Left colon (tissue), 2 donors: ENCODE measurements around the gene TPCN1. TPM values are rescaled to one million over a fixed set of nuclear protein-coding genes. Genes with fewer than 3 reads are reported as not detected.
A peak's percentile ranks its signal among the peaks of the same experiment; 100 is the strongest.

Experiments
- ATAC-seq: fragments of 200-7000 bp; cut with Tn5 transposase; one replicate; pipeline ENCODE4 v1.9.1; 2020; ENCODE audit warnings: mild to moderate bottlenecking, moderate library complexity
- DNase-seq, 2 donors: peaks; one replicate each; pipeline ENCODE4 v3.0.0-alpha.2; 2020
- intact Hi-C, 2 donors: fragments of 100-400 bp; cut with DNase I in 1 of 2; cut with micrococcal nuclease in 1 of 2; formaldehyde crosslinking; loops; one replicate each; pipeline versions ENCODE4 v1.11.2 to v1.14.0; 2022; cut with DNase I, micrococcal nuclease
- total RNA-seq, 2 donors: library from RNA; stranded (reverse); fragmentation: NEBNext Ultra II Directional; extraction: Animal tissue kit (Norgen Biotek cat#: 25700); gene quantifications; one replicate each; pipeline ENCODE4 v1.2.1, GENCODE V29; 2021
- donor health status: DM: no; HTN: no; CAD: no.
- donor health status: DM: yes; HTN: yes; CAD: no.

The TPCN1 gene
- total RNA-seq, 2 donors from 2014 or later = 84.7 to 96.4 TPM

DNA sequence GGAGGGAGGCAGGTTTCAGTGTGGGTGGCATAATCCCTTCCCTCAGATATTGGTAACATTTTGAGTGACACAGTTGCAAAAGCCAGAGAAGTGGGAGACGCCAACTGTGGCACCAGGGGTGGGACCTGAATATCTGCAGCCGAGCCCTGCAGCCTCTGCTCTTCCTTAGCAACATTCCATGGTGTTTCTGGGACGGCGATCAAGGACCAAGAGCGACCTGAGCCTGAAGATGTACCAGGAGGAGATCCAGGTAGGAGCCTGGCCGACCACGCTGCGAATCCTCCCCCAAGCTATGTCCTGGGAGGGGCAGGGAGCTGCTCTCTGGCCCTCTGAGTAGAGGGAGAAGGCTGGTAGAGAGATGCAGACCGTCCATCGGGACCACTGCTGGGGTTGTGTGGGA is 71.8 kb downstream of the TPCN1 start:
- ATAC-seq (no peak), DNase-seq (no peak)
- intact Hi-C loops = no loop called here

DNA sequence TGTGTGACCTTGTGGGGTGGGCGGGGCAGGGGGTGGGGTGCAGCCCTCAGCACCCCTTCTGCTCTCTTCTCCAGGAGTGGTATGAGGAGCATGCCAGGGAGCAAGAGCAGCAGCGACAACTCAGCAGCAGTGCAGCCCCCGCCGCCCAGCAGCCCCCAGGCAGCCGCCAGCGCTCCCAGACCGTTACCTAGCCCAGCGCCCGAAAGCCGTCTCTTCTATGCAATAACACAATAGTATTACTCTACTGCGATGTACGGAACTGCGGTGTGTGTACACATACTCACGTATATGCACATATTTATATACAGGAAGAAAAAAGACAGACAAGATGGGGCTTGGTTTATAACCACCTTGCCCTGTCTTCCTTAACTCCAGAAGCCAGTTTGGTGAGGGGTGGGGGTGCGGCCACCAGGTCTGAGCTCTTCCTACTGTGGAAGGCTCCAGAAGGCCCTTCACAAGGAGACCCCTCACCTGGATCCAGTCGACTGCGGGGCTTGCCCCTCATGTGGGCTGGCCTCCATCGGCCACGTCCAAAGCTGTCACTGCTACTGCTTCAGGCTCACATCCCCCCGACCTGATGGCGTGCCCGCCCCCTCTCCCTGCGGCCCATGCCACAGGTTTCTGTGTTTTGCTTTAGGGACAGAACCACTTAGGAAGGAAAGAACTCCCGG is 74.8 kb downstream of the TPCN1 start:
- ATAC-seq (no peak), DNase-seq (no peak)
- intact Hi-C loops = no loop called here

DNA sequence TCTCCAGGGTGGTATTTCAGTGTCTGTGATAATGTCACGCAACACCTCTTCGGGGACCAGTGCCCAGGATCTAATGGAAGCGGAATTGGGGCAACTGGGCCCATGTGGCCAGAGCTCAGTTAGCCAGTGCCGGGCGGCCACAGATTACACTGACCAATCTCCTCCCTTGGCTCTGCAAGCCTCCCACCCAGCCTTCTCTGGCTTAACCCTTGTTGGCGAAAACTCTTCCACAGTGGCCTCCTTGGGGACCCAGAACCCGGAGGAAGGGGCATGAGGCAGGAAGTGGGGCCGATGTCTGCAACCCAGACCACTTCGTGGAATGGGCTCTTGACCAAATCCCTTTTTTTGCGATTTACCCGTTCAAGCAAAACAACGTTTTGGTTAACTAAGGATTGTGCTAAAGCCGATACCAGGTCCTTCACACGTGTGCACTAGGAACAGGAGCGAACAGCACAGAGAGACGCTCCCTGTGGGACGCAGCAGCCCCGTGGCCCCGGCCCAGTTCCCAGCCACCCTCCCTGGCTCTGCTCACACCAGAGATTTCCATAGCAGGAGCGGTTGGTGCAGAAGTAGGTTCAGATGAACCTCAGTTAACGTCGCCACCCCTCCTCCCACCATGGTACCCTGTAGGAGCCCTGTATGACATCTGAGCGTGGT is 75.4 kb downstream of the TPCN1 start:
- ATAC-seq (no peak), DNase-seq (no peak)
- intact Hi-C loops = no loop called here

DNA sequence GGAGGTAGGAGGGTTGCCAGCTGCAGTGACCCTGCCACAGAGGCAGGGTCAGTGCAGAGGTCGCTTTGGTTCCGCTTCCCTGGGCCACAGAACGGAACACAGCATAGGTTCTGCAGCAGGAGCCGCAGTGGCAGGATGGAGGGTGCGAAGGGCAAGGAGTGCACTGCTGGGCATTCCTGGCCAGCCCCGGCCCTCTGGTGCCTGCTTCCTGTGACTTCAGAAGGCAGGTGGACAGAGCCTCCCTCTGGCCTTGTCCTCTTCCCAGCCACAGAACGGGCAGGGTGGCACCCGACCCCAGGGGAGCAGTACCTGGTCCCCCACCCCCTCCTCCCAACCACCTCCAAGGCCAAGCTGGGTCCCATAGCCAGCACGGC is 75.9 kb downstream of the TPCN1 start:
- ATAC-seq (peak; percentile 18), DNase-seq (no peak)
- intact Hi-C loops = no loop called here

DNA sequence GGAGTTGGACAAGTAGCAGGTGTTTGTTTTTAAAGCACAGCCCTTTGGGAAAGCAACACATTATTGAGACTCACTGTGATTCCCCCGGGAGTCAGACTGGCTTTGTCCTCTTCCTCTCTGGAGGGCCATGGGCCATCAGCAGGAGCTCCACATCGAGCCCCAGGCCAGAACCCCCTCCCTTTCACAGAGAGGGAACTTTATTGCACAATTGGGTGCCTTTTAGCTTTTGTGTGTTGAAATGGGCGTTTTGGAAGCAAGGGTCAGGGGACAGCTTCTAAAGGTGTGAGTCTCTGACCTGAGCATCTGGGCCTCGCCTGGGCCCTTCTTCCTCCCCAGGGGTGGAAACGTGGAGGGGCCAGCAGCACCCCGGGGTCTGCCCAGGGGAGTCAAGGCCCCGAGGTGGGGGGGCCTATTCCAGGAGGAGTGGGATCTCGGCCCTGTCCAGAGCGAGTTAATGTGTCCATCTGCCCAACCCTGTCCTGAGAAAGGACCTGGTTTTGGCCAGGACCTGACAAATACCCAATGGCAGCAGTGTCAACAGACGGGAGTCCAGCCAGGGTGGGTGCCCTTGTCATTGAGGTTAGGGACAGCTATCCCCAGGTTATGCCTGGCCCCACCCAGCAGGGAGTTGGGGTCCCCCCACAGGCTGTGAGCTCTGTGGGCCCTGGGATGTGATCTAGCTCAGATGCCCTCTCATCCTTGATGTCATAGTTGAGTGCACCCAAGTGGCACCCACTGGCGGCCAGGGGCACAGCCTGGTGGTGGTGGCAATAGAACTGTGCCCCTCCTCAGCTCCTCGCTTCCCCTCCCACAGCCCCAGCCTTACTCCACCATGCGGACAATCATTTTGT is 76.6 kb downstream of the TPCN1 start:
- no peak for DNase-seq
- intact Hi-C loops = no loop called here
- ATAC-seq = no peak

DNA sequence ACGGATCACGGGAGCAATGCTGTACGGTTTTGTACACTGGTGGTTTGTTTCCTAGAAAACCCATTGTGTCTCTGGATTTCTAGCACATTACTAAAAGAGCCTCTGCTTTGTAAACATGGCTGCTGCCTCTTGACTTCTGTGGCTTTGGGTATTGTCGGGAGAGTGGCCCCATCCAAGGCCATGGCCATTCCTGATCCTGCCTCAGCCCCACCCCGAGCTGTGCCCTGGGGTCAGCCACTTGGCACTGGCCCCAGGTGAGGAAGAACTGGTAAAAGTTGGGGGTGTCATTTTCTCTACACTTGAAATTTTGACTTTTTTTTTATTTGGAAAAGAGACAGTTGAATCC is 77.2 kb downstream of the TPCN1 start:
- ATAC-seq = no peak
- DNase-seq = no peak
- intact Hi-C loops = no loop called here

DNA sequence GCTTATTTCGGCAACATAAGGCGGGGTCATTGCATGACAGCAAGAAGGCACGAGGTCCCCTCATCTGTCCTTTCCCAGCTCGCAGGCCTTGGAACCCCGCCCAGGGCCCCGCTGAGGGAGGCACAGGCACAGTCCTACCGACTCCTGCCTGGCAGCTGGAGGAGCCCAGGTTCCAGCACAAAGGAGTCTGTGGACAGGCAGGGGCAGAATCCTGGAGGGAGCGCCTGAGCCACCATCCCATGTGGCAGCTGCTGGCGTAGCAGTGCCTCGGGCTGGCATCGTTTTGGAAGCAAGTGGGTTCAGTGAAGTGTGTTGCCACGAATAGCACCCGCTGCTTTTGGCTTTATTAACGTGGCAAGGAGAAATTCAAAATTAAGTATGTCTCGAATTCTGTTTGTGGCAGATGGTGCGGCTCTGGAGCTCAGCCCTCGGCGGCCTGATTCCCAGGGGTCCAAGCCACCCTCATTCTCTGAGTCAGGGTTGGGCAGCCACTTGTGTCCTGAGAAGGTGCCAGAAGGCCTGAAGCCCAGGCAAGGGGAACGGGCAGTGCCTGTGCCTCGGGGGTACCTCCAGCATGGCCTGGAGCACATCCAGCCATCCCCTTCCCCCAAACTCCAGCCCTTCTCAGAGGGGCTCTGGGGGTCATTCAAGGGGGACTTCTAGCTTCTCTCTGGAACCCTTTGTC is 77.7 kb downstream of the TPCN1 start:
- peak; percentile 13 for ATAC-seq
- intact Hi-C loops = no loop called here

DNA sequence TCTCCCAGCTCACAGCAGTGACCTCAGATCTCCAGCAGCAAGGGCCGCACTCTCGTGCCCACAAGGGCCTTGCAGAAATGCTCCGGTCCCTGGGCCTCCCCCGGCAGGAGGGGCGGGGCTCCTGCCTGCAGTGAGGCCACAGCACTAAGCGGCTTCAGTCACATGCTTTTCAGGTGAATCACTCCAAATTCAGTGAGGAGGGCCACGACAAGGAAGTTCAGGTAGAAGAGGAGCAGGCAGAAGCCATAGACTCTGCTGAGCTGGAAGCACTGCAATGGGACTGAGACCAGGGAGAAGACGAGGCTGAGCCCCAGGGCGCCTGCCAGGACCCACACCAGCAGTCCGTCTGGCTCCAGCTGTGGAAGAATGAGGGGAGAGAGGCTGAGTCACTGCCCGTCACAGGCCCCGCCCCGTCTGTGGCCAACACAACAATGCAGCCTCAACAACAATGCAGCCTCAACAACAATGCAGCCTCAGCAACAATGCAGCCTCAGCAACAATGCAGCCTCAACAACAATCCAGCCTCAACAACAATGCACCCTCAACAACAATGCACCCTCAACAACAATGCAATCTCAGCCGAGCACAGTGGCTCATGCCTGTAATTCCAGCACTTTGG is 78.5 kb downstream of the TPCN1 start:
- DNase-seq (peak in 1 of 2 donors; percentile 30), ATAC-seq (peak; percentile 45)
- intact Hi-C loops = no loop called here

More for the DNA sequence above, 77.7 kb downstream of the TPCN1 start:
- peak in 1 of 2 donors; percentile 28 for DNase-seq

DNA sequence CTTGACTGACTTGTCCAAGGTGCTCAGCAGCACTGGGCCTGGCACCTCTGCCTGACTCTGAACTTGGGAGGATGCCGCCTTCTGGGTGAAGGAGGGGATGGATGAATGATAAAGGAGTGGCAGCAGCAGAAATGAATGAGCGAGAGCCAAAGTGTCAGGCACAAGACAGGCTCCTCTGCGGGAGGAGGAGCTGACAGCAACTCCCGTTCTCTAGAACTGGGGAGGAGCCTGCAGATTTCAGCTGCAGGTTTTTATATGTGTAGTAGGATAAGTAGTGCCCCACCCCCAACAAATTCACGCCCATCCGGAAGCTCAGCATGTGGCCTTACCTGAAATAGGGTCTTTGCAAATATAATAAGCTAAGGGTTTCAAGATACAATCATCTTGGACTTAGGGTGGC is 80.5 kb downstream of the TPCN1 start:
- DNase-seq = no peak
- ATAC-seq = no peak
- intact Hi-C loops = no loop called here

DNA sequence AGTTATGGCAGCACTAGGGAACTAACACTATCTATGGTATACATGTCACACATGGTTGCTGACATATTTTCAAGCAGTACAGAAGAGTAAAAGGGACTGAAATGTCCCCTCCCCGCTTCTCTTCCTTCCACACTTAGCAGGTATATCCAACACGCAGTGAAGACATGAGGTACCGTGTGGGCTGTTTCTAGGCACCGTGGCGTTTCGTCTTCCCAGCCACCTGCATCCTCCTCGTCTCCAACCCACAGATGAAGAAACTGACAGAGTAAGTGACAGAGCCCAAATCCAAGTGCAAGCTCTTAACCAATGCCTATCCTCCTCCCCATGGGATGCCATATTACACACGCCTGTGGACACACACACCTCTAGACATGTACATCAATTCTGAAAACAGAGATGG is 81.2 kb downstream of the TPCN1 start:
- DNase-seq = no peak
- intact Hi-C loops = no loop called here

DNA sequence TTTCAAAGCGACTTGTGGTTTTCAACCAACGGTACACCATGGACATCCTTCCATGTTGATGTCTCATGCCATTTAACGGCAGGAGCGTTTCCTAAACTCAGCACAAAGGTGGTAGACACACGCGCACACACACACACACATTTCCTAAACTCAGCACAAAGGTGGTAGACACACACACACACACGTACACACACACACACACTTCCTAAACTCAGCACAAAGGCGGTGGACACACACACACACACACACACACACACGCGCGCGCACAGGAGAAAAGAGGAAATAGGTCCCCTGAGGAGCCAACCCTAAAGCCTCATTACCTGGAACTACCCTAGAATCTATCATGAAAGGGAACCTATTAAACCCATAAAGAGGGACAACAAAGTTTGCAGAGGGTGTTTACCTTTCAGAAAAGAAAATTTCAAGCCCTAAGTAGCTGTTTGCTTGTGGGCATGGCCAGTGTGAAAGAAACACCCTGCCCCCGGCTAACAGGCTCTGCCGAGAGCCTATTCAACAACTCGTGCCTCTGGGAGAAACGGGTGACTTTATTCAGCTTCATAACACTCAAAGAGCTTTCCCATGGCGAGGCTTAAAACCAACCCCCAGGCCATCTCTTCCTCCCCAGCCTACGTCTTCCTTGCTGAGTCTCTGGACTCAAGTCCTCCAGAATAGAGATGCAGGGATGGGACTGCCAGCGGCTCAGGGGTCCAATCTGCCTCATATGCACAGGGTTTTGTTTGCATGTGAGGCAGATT is 81.8 kb downstream of the TPCN1 start:
- ATAC-seq = peak; percentile 16
- intact Hi-C loops = no loop called here
- peak in 1 of 2 donors; percentile 41 for DNase-seq

More for the DNA sequence above, 81.2 kb downstream of the TPCN1 start:
- ATAC-seq = no peak

DNA sequence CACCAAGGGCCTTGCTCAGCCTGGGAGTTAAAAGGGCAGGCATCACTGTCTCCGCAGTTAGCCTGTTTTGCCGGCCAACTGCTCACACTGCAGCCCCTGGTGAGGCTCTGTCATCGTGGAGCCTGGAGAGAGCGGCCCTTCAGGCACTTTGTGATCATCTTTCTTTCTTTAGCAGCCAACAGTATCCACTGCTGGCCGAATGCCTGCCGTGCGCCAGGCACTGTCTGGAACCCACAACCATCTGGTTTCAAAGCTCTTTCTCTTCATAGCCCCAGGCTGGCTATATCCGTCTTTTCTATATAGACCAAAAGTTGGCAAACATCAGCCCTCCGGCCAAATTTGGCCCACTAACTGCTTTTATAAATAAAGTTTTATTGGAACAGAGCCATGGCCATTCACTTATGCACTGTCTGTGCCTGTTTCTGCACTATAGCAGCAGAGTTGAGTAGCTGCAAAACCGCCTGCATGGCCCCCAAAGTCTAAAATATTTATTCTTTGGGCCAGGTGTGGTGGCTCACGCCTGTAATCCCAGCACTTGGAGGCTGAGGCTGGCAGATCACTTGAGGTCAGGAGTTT is 84.1 kb downstream of the TPCN1 start:
- no peak for ATAC-seq
- intact Hi-C loops = no loop called here
- DNase-seq = no peak

DNA sequence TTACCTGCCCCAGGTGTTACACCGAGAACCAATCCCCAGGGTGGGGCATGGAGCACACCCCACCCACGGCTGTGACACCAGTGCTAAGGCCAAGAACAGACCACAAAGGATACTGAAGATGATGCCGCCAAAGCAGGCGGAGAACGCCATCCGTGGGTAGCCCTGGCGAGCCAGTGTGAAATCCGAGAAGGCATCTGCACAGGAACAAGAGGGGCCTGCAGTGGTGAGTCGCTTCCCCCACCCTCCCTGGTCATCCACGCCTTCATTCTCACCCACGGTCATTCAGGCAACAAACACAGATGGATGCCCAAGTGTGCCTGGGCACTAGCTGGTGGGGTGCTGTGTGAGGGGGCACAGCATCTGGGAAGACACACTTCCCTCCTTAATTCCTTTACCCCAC is 85.1 kb downstream of the TPCN1 start:
- ATAC-seq = no peak
- intact Hi-C loops = no loop called here
- no peak for DNase-seq

DNA sequence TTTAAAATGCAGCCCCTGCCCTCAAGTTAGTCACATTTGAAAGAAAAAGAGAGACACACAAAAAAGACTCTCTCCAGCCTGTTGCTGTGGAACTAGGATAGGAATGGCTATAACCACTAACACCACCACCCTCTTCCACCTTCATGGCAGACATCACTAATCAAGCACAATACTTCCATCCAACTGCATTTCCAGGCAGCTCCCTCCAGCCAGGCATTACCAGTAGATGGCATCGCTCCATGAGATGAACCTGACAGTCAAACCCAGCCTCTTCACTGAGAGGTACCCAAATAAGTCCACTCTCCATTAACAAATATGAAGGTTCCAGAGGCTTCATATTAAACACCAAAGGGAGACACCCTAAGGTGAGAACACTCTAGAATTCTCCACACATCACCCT is 89.2 kb downstream of the TPCN1 start:
- ATAC-seq (peak; percentile 45), DNase-seq (no peak)
- intact Hi-C loops = loop anchor here in 1 of 2 donors (5.0 kb wide), 1 partner anchor 117 kb away; no protein-coding TSS in a partner anchor

DNA sequence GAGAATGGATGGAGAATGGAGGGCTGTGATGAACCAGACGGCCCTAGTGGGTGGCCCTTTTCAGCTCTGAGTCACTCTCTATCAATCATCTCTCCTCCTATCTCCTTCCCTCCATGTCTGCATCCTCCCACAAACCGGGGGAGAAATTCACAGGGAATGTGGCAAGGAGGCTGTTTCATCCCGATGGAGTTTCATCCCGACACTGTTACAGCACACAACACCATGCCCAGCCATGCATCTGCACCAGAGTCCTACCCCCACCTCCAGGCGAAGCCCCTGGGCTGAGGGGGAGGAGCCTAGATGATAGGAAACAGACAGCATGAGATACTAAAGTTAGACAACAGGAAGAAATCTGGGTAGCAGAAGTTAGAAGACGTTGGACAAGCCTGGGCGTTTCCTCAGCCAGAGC is 92.9 kb downstream of the TPCN1 start:
- intact Hi-C loops = loop anchor here in 1 of 2 donors (5.0 kb wide), 1 partner anchor 113 kb away; no protein-coding TSS in a partner anchor
- DNase-seq = no peak
- ATAC-seq = no peak

DNA sequence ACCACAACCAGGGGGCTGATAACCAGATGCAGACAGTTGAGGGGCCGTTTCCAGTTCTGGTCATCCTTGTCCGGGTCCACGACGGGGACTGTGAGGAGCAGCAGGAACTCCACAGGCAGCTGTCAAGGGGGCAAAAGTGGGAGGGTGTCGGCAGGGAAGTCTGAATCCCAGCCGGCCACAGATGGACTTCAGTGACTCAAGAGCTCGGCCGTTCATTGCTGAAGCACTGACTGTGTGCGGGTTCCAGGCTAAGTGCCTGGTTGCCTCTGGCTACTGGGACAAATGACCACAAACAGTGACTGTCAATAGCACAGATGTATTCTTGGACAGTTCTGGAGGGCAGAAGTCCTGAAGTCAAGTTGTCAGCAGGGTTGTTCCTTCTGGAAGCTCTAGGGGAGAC is 94.1 kb downstream of the TPCN1 start:
- no peak for DNase-seq
- ATAC-seq = no peak
- intact Hi-C loops = no loop called here

DNA sequence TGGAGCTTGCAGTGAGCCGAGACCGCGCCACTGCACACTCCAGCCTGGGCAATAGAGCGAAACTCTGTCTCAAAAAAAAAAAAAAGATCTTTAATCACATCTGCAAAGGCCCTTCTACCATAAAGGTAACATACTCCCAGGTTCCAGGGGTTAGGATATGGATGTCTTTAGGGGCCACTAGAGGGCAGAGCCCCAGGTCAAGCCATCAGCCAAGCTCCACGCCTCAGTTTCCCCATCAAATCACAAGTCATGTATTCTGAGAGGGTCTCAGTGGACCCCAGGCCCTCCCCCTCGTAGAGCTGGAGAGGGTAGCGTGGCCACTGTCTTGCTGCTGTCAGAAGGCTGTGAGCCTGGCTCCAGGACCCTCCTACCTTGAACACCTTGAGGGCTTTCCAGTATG is 94.9 kb downstream of the TPCN1 start:
- ATAC-seq (no peak), DNase-seq (no peak)
- intact Hi-C loops = no loop called here

DNA sequence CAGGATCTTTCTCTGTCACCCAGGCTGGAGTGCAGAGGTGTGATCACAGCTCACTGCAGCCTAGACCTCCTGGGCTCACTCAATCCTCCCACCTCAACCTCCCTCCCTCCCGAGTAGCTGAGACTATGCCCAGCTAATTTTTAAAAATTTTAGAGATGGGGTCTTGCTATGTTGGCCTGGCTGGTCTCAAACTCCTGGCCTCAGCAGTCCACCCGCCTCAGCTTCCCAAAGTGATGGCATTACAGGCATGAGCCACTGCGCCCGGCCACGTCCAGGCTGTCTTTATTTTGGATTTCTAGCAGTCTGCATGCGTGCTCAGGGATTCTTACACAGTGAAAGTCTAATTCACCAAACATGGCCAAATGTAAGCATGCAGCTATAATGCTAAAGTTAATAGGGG is 95.9 kb downstream of the TPCN1 start:
- DNase-seq = no peak
- intact Hi-C loops = no loop called here
- ATAC-seq = no peak
